Hepatocyte (in vitro differentiated cells): ENCODE measurements around the gene ZFYVE26. TPM values are rescaled to one million over a fixed set of nuclear protein-coding genes. Genes with fewer than 3 reads are reported as not detected.

Experiments
- DNase-seq: peaks from one replicate; pipeline ENCODE4 v3.0.0-alpha.2; 2016; ENCODE audit warnings: low spot score
- H2AFZ ChIP-seq: fragments of 200-600 bp; sonication (generic); 2 replicates; pipeline ENCODE4 v1.6.0; 2016; ENCODE audit warnings: antibody characterized with exemption, mild to moderate bottlenecking
- H3K27ac ChIP-seq: fragments of 200-600 bp; sonication (generic); 2 replicates; pipeline ENCODE4 v1.5.1; 2016; ENCODE audit warnings: mild to moderate bottlenecking
- H3K27me3 ChIP-seq: fragments of 200-600 bp; sonication (generic); 2 replicates; pipeline ENCODE4 v1.6.1; 2016
- H3K36me3 ChIP-seq: fragments of 200-600 bp; sonication (generic); replicated peaks from 2 replicates; pipeline ENCODE4 v1.5.1; 2016; ENCODE audit warnings: low read depth; ENCODE audit not compliant: insufficient read depth
- H3K4me1 ChIP-seq: fragments of 200-600 bp; sonication (generic); 2 replicates; pipeline ENCODE4 v1.5.1; 2016; ENCODE audit warnings: mild to moderate bottlenecking, moderate library complexity; ENCODE audit not compliant: insufficient read depth
- H3K4me2 ChIP-seq: fragments of 200-600 bp; sonication (generic); 2 replicates; pipeline ENCODE4 v1.6.0; 2016
- H3K4me3 ChIP-seq: fragments of 200-600 bp; sonication (generic); 2 replicates; pipeline ENCODE4 v1.5.1; 2016; ENCODE audit warnings: mild to moderate bottlenecking
- H3K79me2 ChIP-seq: fragments of 200-600 bp; sonication (generic); 2 replicates; pipeline ENCODE4 v1.6.0; 2017; ENCODE audit warnings: mild to moderate bottlenecking
- H3K9me2 ChIP-seq: fragments of 200-600 bp; sonication (generic); replicated peaks from 2 replicates; pipeline ENCODE4 v1.6.0; 2017; ENCODE audit warnings: mild to moderate bottlenecking; ENCODE audit not compliant: insufficient read depth
- H3K9me3 ChIP-seq: fragments of 200-600 bp; sonication (generic); 2 replicates; pipeline ENCODE4 v1.5.1; 2016; ENCODE audit warnings: low read depth, mild to moderate bottlenecking
- H4K20me1 ChIP-seq: fragments of 200-600 bp; sonication (generic); 2 replicates; pipeline ENCODE4 v1.6.0; 2016; ENCODE audit warnings: mild to moderate bottlenecking; ENCODE audit not compliant: insufficient read depth, poor library complexity, severe bottlenecking
- CTCF ChIP-seq: fragments of 200-600 bp; sonication (generic); IDR thresholded peaks from 2 replicates; pipeline ENCODE4 v1.5.1; 2016; ENCODE audit warnings: antibody characterized with exemption, mild to moderate bottlenecking; ENCODE audit not compliant: poor library complexity
- EZH2 ChIP-seq: fragments of 200-600 bp; sonication (generic); IDR thresholded peaks from 2 replicates; pipeline ENCODE4 v1.6.1; 2016; ENCODE audit warnings: antibody characterized with exemption, mild to moderate bottlenecking, borderline replicate concordance
- EZH2phosphoT487 ChIP-seq: fragments of 200-600 bp; sonication (generic); IDR thresholded peaks from one replicate; pipeline ENCODE4 v1.6.1; 2018; ENCODE audit warnings: antibody characterized with exemption, mild to moderate bottlenecking, low read depth, moderate library complexity; ENCODE audit not compliant: unreplicated experiment, severe bottlenecking
- WGBS: methylation state at CpG from one replicate; pipeline ENCODE4 v1.1.6; 2016; ENCODE audit warnings: low lambda C conversion rate; ENCODE audit errors: missing lambda C conversion rate; 5-methylcytosine and 5-hydroxymethylcytosine counted together
- polyA plus RNA-seq: library from polyadenylated mRNA; unstranded; fragments of >200 nt; fragmentation: Nextera tagmentation; extraction: Ambion mirVana; gene quantifications from 2 replicates; pipeline ENCODE4 v1.2.1, GENCODE V29; 2016
- total RNA-seq: library from RNA; depleted of rRNA; stranded (reverse); fragments of >200 nt; gene quantifications from 2 replicates; pipeline ENCODE4 v1.2.3, GENCODE V29; 2014

Gene ZFYVE26
- total and polyA plus RNA-seq, 2 experiments from 2014 or later, result 5.5 to 32.3 TPM

DNA sequence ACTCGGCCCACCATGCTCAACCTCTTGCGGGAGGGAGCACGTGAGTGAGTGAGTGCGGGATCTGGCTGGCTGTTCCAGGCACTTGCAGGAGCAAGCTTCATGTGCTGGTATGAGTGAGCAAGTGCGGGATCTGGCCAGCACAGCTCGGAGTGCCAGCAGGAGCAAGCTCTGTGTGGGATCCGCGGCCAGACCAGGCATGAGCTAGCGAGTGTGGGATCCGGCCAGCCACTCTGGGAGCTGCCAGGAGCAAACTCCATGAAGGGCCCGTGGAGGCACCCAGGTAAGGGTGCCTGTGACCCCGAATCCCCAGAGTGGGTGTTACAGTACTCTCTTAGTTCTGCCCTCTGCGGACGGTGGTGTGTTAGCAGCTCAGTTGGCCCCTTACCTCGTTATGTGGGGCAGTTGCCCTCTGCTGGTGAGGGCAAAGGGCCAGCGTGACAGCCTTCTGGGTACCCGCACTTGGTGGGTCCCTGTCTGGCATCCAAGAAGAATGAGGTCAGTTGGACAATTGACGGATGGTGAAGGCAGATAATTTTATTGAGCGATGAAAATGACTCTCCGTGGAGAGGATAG, 41.5 kb upstream of the ZFYVE26 start:
- H3K36me3 ChIP-seq, result no peaks in the 10 kb centered on the region
- H3K9me2 ChIP-seq, result no peaks in the 10 kb centered on the region
- no peak overlapping the region for H2AFZ ChIP-seq
- H3K27me3 ChIP-seq, result no peaks in the 10 kb centered on the region
- no peak overlapping the region for H3K4me3 ChIP-seq
- no peak overlapping the region for H3K27ac ChIP-seq
- H3K9me3 ChIP-seq, result no peaks in the 10 kb centered on the region
- H3K4me1 ChIP-seq, result no peaks in the 10 kb centered on the region
- no peak overlapping the region for H3K4me2 ChIP-seq
- TF ChIP-seq EZH2, result no peak
- no peak for TF ChIP-seq EZH2phosphoT487
- TF ChIP-seq CTCF, result no peak
- WGBS, result 93% methylated on average over 20 of the region's 20 CpGs
- no peaks in the 10 kb centered on the region for H3K79me2 ChIP-seq
- H4K20me1 ChIP-seq, result no peaks in the 10 kb centered on the region
- DNase-seq, result no peak

- no peaks in the 10 kb centered on the region for H4K20me1 ChIP-seq
- H3K79me2 ChIP-seq, result no peaks in the 10 kb centered on the region
- TF ChIP-seq EZH2phosphoT487 (no peak), EZH2 (no peak), CTCF (no peak)
- DNase-seq, result no peak
- no peak overlapping the region for H3K4me2 ChIP-seq
- no peaks in the 10 kb centered on the region for H3K27me3 ChIP-seq
- H3K4me3 ChIP-seq, result no peak overlapping the region
- H3K4me1 ChIP-seq, result no peaks in the 10 kb centered on the region
- no peaks in the 10 kb centered on the region for H3K9me2 ChIP-seq
- H3K27ac ChIP-seq, result no peak overlapping the region
- no peak overlapping the region for H2AFZ ChIP-seq
- H3K9me3 ChIP-seq, result no peaks in the 10 kb centered on the region
- WGBS, result 66% methylated on average over 2 of the region's 2 CpGs
- no peaks in the 10 kb centered on the region for H3K36me3 ChIP-seq
These were observed 40.4 kb upstream of the ZFYVE26 start for GRCh38 chr14:67856827-67857226.

DNA sequence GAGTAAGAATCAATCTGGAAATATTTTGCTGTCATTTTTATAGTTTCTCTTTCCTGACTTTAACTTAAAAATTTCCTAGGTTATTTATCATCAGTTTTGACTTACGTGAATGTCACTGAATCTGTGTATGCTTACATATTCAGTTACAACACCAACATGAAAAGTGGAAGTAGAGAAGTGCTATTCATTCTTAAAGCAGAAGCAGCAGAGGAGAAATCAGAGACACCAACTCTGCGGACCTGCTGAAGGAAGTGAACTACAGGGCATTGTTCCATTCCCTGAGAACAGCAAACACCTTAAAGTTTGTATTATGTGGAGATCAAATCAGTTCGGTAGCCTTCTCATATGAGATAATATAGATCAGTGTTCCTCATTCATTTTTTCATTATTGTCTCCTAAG, 37.3 kb upstream of the ZFYVE26 start:
- H3K4me3 ChIP-seq, result no peak overlapping the region
- H2AFZ ChIP-seq, result no peak overlapping the region
- H4K20me1 ChIP-seq, result no peaks in the 10 kb centered on the region
- H3K27ac ChIP-seq, result no peak overlapping the region
- no peak for DNase-seq
- H3K9me2 ChIP-seq, result no peaks in the 10 kb centered on the region
- H3K9me3 ChIP-seq, result no peaks in the 10 kb centered on the region
- H3K4me1 ChIP-seq, result no peaks in the 10 kb centered on the region
- no peaks in the 10 kb centered on the region for H3K36me3 ChIP-seq
- no peak overlapping the region for H3K4me2 ChIP-seq
- no peak for TF ChIP-seq CTCF
- TF ChIP-seq EZH2, result no peak
- no peak for TF ChIP-seq EZH2phosphoT487
- H3K79me2 ChIP-seq, result no peaks in the 10 kb centered on the region
- WGBS, result 84% methylated on average over 3 of the region's 3 CpGs
- H3K27me3 ChIP-seq, result no peaks in the 10 kb centered on the region
